GM19397 (cell line): ENCODE measurements around the gene SPECC1L.

ENCODE experiments used
- ATAC-seq: cut with Tn5 transposase; IDR thresholded peaks from one replicate; pipeline ENCODE4 v1.9.1; 2021; ENCODE audit warnings: mild to moderate bottlenecking, moderate library complexity; ENCODE audit not compliant: unreplicated experiment

Gene SPECC1L

DNA sequence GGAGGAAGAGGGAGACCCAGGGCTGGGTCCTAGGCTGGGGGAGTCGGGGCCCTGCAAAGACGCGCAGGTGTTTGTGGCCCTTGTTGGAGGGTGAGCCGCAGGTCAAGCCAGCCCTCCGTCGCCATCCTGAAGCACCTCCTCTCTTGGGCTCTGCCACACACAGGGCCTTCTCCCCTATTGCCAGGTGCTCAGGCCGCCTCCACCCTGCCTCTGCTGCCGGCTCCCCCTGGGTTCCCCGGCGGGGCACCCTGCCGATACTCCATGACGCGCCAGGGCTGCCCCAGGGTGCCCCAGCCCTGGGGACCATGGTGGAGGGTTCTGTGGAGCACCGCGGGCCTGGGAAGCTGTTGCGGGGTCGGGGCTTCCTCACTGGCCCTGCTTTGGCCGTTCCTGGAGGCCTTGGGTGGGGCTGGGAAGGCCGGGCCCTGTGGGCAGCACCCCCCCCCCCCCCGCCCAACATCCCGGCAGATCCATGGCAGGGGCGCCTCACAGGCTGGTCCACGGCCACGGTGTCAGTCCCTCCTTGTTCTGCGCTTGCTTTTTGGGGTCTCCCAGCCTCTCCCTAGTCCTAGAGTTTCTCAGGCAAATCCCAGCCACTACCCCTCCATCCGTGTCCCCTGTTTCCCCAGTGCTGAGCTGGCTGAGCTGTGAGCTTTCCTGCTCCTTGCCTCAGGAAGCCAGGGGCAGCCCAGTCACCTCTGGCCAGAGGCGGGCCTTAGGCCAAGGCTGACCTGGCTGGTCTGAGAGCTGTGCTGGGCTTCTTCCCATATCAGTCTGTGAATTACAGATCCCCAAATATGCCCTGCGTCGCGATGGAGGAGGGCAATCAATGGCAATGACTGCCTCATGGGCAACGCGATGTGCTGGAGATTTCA is 154.5 kb downstream of the SPECC1L start:
- no peak for ATAC-seq

DNA sequence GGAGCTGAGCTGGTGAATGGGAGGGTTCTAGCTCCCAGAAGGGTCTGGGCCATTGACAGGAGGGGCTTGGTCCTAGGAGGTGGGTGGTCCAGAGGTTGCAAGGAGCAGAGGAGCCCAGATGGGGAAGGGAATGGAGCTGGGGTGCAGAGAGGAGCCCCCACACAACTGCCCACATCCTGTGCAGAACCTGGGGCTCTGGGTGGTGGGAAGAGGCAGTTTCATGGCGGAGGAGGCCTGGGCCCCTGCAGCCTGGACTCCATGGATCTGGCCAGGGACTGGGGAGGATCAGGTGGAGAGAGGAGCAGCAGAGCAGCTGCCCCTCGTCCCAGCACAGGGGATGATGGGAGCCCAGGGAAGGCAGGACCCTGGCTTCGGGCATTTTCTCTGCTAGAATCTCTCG is 155.8 kb downstream of the SPECC1L start:
- no peak for ATAC-seq

DNA sequence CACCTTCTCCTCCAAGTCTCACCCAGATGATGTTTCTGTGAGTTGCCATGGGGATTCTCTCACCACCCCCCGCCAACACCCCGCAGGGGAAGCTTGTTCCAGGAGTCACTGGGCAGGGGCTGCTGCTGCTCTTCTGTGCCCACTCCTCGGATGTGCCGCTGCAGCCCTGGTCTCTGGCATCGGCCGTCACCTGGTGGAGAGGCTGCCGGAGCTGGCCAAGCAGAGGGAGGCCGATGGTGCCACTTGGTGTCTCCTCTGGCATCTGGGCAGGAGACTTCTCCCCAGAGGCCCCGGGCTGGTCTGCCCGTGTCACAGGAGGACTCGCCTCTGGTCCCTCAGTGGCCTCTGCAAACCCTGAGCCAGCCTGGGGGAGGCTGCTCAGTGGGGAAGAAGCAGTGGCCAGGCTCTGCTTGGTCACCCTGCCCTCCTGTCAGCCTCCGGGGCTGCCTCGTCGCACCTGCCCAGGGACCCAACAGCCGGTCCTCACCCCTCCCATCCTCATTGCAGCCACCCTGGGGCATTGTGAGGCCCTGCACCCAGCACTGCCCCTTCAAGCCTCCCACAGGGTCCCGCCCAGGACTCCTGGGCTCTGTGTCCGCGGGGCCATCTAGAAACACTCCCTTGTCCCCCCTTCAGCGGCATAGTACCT is 156.3 kb downstream of the SPECC1L start:
- ATAC-seq = no peak

DNA sequence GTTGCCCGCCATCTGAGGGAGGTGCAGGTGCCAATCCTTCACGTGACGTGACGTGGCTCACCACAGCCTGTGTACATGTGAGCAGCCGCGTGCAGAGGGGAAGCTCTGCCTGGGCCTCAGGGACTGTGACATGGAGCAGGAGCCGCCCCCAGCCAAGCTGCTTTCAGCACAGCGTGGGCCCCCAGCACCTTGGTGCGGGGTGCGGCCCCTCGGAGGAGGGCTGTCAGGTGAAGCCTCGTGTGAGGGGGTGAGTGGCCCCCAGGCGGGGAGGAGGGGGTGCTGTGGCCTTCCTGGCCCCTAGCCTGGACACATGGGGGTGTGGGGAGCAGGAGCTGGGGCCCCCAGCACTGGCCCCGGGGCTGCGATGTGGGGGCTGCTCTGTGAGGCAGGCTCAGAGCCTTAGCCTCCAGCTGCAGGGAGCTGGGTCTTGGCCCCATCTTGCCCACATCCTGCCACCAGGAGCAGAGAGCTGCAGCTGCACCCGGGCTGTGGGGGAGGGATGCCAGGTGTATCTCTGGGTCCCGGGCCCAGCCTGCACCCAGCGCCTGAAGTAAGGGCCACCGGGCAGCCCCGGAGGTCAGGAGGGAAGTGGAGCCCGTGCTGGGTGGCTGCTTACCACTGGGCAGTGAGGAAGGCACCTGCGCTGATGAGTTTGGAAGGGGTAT is 157.0 kb downstream of the SPECC1L start, which contains the start of gene ADORA2A:
Gene ADORA2A (plus strand): TSS at position 100 of the 665 bp plus-strand sequence. CDS start 5,806 bp downstream, outside the sequence.
- peak; percentile 62 for ATAC-seq

DNA sequence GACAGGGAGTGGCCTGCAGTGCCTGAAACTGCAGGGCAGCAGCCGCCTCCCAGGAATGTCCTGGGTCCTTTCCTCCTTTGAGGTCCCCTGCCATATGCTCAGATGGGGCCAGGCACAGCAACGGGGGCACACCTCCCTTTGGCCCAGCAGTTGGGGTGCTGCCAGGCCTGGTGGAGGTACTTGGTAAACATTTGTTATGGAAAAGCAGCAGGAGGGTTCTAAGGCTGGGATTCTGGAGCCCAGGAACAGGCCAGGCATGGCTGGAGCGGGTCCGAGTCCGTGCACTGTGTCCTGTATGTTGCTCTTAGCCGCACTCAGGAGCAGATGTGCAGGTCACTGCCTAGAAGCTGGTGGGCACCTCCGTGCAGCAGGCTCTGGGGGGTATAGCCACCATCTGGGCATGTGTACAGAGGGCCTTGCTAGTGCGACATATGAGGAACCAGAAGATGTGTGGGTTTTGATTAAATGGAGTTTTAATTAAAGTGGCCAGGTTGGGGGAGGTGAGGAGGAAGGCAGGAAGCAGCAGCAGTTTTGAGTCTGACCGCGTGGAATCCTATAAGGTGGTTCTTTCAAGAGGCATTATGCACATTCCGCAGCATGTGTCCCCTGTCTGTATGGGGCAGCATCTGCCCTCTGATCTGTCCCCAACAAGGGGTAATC is 158.2 kb downstream of the SPECC1L start:
- ATAC-seq = no peak

DNA sequence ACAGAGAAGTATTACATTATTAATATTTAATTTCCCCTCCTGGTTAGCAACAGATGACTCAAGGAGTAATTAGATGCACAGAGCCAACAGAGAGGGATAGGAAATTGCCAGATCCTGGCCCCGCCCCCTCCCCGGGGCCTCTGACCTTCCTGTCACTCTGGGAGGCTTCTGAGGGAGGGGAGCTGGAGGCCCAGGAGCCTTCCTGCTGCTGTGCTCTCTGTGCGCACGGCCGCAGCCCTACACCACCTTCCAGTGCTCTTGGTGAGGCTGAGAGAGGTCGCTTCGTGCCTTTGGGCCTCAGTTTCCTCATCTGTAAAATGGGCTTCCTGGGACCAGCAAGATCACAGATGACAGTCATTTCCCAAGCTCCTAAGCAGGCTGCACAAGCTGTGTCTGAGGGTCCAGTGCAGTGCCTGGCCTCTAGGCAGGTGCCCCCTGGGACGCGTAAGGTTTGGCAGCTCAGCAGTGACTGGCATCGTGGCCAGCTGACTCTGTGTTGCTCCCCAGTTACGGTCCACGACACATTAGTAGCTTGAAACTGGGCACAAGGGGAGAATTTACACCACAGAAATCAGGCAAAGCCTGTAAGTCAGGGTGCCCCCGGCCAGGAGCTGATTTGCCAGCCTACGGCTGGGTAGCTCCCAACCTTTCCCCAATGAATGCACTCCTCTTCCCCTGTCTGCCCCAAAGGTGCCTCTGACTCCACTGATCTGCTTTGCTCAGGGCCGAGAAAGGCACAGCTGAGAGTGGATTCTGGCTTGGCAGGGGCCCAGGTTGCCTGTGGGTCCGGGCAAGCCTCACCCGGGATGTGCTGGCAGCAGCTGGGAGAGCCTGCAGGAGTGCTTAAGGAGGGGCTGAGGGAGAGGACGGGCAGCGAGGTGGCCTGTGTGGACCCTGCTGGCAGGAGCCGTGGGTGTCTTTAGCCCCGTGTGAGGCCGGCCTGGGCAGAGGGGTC is 159.1 kb downstream of the SPECC1L start:
- ATAC-seq = no peak

DNA sequence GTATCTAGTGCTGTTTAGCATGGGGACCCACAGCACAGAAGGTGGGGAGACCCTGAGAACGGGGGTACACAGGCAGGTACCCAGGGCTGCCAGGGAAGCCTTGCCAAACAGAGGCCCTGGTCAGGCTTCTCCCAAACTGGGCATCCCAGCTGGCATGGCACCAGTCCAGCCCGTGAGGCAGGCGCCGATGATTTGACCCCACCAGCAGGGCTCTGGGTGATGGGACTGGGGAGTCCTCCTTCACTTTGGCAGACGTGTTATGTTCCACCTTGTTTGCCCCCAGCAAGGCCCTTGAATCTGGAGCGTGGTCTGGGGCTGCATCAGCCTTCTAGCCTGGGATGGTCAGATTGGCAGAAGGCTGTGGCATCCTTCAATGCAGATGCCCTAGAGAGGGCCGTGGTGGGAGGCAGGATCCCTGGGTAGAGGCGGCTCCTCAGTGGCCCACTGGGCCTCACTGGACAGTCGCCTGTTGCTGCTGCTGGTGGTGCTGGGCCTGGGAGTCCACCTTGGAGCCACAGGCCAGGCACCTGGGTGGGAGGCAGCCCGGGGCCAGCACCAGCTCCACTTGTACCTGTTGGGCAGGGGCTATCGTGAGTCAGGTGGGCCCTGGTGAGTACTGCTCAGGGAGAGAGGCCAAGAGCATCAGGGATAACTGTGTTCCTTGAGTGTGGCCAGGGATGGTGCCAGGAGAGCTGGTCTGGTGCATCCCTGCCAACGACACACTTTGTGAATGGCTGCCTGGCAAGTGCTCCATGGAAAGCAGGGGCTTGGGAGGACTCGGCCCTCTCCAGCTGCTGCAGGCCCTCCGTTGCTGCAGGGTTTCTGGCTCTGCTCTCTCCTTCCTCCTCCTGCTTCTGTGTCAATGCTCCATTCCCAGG is 160.0 kb downstream of the SPECC1L start:
- ATAC-seq = no peak

DNA sequence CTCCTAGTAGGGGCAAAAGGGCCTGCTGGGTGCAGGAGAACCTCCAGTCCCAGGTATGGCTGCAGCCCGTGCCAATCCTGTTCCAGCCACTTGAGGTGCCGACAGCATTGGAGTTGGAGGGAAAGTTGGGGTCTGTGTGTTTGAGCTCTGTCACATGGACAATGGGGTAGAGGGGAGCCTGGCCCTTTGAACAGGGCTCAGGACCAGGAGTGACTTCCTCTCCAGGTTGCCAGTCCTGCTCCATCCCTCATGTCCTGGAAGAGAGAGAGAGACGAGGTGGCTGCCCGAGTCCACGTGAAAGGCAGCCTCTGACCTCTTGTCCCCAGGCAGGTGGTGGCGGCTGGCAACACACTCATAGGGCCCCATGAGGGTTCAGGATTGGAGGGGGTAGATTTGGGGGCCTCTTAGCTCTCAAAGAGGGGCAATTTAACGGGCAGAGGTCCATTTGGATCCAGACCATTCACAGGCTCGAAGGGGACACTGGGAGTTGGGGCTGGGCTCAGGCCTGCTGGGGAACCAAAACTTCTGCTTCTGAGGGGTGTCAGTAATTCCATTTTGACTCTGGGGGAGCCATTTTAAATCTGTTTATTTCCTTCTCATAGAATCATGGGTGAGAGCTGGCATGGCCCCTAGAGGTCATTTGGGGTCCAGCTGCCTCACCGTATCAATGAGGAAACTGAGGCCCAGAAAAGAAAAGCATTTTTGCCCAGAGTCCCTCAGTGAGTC is 160.8 kb downstream of the SPECC1L start:
- ATAC-seq = no peak

DNA sequence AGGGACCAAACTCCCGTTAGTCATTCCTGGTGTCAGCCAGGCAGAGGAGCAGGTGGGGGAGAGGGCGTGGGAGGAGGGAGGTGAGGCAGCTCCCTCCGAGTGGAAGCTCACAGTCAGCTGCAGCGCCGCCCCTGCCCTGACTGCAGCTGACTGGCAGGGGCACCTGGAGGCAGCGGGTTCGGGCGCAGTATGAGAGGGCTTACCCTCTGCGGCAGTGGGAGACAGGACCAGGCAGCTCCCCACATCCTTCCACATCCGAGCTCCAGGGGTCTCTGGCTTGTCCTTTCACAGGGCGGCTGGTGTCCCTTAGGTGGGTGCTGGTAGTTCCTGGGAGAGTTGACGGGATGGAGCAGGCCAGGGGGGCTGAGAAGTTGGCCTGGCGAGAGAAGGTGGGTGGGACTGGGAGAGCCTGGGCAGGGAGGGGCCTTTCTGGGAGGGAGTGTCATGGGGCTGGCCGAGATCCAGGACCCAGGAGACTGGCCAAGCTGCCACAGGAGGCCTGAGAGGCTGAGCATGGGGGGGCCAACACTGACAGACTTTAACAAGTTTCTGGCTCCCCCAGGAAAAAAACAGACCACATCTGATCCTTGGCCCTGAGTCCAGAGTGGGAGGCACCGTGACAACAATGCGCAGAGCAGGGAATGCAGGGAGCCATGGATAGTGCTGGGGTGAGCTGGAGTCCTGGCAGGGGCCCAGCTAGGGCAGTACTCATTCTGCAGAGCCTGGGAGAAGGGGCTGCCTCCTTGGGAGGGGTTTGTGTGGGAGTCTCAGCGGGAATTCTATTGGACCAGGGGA is 161.6 kb downstream of the SPECC1L start:
- no peak for ATAC-seq

DNA sequence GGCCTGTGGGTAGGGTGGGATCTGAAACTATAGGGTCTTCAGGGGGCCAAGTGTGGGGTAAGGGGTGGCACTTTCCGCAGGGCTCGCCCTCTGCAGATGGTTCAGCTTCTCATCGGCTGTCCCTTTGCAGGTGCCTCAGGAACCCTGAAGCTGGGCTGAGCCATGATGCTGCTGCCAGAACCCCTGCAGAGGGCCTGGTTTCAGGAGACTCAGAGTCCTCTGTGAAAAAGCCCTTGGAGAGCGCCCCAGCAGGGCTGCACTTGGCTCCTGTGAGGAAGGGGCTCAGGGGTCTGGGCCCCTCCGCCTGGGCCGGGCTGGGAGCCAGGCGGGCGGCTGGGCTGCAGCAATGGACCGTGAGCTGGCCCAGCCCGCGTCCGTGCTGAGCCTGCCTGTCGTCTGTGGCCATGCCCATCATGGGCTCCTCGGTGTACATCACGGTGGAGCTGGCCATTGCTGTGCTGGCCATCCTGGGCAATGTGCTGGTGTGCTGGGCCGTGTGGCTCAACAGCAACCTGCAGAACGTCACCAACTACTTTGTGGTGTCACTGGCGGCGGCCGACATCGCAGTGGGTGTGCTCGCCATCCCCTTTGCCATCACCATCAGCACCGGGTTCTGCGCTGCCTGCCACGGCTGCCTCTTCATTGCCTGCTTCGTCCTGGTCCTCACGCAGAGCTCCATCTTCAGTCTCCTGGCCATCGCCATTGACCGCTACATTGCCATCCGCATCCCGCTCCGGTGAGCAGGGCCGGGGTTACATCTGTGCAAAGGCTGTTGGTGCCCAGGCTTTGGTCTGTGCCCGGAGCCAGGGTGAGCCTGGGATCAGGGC is 162.6 kb downstream of the SPECC1L start:
- no peak for ATAC-seq

DNA sequence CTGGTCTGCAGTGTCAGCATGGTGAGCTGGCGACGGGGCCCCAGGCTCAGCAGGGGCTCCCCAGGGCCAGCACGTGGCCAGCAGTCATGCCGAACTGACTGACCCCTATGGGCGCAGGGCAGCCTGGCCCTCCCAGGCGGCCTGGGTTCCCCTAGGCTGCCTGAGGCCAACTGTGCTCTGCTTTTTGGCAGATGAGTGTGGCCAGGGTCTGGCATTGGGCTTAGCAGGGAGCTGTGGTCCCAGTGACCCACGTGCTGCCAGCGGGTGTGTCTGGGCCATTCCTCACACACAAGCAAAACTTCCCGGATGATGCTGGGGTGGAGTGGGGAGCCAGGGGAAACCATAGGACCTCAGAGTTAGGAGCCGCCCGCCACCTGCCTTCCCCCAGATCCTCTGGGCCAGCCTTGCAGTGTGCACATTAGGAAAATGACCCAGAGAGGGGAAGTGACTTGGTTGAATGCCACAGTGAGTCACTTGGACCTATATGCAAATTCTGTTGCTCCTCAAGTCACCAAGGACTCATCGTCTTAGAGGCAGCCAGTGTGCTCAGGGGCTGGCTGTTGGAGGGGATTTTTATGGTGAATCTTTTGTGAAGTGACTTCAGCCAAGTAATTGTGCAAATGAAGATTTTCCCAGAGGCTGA is 163.3 kb downstream of the SPECC1L start:
- ATAC-seq = peak; percentile 67

DNA sequence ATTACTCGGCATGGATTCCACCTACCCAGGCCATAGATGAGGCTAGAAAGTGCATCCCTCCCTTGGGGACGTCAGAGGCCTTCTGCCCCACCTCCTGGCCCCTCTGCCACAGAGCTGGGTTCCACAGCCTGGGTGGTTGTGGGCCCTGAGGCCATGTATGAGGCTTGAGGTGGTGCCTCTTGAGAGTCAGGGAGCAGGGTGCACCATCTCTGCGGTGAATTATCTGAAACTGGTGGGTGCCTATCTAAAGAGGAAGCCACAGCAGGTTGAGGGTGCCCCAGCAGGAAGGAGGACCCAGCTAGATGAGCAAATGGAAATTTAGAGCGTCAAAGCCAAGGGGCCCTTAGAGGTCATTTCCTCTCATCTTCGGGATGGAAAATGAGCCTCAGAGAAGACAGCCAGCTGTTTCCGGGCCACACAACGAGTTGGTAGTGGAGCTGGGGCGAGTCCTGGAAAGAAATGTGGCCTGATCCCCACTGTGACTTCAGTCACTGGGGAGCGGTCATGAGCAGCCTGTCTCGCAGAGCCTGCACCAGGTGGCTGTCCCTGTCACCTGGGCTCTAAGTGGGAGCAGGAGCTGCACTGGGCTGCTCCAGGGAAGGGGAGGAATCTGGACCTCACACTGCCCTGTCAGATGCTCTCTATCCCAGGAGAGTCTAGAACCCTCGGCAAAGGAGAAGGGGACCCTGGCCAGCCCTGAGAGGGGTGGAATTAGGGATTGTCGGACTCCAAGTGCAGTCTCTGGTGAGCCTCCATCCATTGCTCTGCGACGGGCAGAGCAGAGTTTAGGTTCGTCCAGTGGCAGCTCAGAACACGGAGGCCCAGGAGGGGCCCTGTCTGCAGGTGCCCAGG is 164.1 kb downstream of the SPECC1L start:
- peak; percentile 41 for ATAC-seq

DNA sequence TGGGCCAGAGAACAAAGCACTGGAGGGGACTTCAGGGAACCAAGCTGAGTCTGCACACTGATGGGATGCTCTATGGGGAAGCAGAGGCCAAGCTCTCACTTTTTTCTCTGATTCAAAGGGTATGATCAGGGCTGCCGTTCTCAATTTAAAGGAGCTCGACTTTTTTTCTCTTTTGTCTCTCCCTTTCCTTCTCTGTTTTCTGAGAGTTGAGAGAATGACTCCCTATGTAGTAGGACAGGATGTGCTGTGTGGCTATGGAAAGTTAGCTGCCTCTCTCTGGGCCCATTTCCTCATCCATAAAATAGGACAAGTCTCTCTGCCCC is 164.7 kb downstream of the SPECC1L start:
- no peak for ATAC-seq

DNA sequence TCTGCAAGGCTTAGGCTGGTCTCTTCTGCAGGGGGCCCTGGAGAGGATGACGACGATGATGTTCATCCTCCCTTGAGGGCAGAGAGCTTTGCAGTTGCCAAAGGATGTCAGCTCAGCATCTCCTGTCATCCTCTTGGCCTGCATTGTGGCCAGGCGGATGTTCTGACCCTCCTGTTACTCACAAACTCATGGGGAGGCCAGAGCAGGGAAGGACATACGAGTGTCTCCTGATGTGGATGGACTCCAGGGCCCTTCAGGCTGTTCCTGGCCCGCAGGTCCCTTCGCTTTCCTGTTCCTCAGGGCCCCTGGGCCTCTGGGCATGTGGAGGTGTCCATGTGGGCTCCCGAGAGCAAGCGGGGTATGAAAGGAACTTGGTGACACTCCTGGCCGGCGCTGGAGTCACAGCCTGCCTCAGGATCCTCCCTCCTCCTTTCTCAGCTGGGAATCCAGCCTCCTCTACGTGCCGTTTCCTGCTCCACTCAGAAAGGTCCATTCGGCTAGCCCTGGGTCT is 165.3 kb downstream of the SPECC1L start:
- no peak for ATAC-seq

DNA sequence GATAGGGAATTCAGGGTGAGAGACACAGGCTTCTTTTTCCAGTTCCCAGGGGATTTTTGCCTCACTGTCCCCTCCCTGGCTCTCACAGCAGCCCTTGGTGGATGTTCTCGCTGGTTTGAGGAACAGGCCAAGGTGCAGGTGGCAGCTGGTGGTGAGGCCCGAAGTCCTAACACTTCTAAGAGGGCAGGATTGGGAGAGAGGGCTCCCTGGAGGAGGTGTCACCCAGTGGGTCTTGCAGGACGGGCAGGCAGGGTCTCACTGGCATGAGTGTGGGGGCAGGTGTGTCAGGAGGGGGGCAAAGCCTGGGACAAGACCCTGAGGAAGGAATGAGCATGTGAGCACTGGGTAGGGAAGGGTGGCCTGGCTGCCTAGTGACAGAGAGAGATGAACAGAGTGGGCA is 165.9 kb downstream of the SPECC1L start:
- no peak for ATAC-seq
